Measurements from ENCODE around the gene BMERB1.
A peak's percentile ranks its signal among the peaks of the same experiment; 100 is the strongest.
"Not testable (repeated sequence)": the region's sequence is repeated elsewhere in the genome, so short reads cannot be mapped to it uniquely, and the experiment has no call there.

BMERB1 gene

GRCh38 chr16:15571557-15571956, 137.2 kb downstream of the BMERB1 start:
- peak in 1 of 2 donors; percentile 42 for DNase-seq

DNA sequence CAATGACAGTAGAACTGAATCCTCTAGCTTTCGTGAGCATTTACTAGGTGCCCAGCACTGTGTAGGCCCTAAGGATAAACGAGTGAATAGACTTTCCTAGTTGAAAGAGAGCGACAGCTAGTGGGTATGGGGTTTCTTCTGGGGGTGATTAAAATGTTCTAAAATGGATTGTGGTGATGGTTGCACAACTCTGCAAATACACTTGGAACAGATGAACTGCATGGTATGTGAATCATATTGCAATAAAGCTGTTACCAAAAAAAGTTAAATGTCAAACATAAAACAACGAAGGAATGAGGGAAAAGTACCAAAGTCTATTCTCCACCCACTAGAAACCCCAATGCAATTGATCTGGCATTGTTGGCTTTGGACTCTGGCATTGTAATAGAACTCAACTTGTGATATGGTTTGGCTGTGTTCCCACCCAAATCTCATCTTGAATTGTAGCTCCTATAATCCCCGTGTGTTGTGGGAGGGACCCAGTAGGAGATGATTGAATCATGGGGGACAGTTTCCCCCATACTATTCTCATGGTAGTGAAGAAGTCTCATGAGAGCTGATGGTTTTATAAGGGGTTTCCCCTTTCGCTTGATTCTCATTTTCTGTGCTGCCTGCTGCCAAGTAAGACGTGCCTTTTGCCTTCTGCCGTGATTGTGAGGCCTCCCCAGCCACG, 138.1 kb downstream of the BMERB1 start:
- DNase-seq, result no peak

DNA sequence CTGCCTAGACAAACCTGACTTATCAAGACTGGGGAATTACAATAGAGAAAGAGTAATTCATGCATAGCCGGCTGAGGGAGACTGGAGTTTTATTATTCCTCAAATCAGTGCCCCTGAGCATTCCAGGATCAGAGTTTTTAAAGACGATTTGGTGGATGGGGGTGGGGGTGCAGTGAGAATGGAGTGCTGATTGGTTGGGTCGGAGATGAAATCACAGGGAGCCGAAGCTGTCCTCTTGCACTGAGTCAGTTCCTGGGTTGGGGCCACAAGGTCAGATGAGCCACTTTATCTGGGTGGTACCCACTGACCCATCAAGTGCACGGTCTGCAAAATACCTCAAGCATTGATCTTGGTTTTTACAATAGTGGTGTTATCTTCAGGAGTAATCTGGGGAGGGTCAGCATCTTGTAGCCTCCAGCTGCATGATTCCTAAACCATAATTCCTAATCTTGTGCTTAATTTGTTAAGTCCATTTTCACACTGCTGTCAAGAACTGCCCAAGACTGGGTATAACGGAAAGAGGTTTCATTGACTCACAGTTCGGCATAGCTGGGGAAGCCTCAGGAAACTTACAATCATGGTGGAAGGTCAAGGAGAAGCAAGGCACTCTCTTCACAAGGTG, 139.0 kb downstream of the BMERB1 start:
- no peak for DNase-seq

DNA sequence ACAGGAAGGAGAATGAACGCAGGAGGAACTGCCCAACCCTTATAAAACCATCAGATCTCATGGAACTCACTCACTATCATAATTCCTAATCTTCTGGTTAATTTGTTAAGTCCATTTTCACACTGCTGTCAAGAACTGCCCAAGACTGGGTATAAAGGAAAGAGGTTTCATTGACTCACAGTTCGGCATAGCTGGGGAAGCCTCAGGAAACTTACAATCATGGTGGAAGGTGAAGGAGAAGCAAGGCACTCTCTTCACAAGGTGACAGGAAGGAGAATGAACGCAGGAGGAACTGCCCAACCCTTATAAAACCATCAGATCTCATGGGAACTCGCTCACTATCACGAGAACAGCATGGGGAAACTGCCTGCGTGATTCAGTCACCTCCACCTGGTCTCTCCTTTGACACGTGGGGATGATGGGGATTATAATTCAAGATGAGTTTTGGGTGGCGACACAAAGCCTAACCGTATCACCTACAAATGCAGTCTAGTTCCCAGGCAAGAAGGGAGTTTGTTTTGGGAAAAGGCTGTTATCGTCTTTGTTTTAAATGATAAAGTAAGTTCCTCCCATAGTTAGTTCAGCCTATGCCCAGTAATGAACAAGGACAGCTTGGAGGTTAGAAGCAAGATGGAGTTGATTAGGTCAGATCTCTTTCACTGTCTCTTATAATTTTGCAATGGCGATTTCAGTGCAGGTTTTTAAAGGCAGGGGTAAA, 139.7 kb downstream of the BMERB1 start:
- DNase-seq, result not testable (repeated sequence)

- DNase-seq, result no peak
Measured at GRCh38 chr16:15574614-15574948, 140.2 kb downstream of the BMERB1 start.

- no peak for DNase-seq
Measured at GRCh38 chr16:15575293-15576049, 141.1 kb downstream of the BMERB1 start.

DNA sequence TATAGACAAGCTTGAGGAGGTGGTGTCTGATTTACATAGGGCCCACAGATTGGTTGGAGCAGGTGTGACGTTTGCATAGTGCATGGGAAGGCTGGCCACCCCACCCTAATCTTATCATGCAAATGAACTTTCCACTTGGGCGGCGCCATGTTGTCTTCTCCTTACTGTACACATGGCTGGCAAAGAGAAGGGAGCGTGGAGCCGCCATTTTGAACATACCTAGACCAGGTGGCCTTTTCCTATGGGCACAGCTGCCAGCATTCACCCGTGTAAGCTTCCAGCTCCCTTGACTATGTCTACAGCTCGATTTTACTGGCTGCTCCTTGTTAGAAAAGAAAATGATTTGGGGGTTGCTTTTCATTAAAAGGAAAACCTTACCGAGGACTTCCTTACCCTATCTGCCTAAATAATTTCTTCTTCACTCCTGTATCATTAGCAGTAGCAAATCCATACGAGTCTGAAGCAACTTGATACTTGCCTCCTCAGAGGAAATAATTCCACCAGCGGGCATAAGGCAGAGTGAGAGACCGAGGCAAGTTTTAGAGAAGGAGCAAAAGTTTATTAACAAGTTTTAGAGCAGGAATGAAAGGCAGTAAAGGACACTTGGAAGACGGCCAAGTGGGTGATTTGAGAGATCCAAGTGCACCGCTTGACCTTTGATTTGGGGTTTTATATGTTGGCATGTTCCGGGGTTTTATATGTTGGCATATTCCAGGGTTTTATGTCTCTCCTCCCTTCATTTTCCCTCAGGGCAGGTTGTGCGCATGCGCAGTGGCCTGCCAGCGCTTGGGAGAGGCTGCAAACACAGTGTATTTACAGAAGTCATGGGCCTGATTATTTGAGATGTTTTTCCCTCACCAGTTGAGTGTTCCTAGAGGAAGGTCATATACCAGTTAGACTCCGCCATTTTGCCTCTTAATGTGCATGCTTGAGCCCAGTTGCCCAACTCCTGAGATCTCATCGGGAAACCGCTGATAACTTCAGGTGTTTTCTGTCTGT, 142.9 kb downstream of the BMERB1 start:
- no peak for DNase-seq

- DNase-seq, result no peak
Measured at GRCh38 chr16:15578824-15579223, 144.4 kb downstream of the BMERB1 start.

DNA sequence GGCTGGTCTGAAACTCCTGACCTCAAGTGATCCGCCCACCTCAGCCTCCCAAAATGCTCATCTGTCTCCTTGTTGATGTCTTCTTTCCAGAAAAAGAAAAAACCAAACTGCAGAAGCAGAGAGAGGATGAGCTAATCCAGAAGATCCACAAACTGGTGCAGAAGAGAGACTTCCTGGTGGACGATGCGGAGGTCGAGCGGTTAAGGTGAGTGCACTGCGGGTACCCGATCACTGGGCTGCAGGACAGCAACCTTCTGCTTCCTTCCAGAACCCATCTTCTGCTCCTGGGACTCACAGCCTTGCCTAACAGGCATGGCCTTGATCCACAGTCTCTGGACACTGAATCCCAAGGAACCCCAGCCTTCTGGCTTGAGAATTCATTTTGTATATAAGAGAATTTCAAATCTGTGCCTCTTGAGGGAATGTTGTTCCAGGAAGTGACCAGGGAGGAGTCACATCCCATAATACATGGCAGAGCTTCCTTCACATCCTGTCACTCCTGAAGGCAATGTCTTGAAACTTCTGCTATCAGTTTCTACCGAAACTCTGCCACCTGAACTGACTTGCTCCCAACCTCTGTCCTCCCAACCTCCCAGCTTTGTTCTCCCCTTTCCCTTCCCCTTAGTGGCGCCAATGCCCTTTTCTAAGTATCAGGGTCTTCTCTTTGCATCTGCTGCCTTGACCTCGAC, 146.9 kb downstream of the BMERB1 start:
- peak in 1 of 2 donors; percentile 12 for DNase-seq

GRCh38 chr16:15583526-15583925, 149.1 kb downstream of the BMERB1 start:
- DNase-seq, result no peak

DNA sequence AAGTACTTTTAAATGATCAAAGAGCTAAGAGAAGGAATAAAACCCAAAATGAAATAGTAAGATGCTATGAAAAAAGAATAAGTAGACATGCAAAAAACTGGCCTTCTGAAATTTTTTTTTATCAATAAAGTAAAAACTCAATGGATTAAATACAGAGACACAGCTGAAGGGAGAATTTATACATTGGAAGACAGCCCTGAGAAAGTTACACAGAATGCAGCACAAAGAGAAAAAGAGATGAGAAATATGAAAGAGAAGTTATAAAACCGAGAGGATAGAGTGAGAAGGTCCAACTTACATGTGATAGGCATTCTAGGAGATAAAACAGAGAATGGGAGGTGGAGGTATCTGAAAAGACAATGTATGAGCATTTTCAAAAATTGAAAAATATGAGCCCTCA, 151.6 kb downstream of the BMERB1 start:
- no peak for DNase-seq

- DNase-seq, result no peak
Measured at GRCh38 chr16:15586716-15587115, 152.3 kb downstream of the BMERB1 start.

DNA sequence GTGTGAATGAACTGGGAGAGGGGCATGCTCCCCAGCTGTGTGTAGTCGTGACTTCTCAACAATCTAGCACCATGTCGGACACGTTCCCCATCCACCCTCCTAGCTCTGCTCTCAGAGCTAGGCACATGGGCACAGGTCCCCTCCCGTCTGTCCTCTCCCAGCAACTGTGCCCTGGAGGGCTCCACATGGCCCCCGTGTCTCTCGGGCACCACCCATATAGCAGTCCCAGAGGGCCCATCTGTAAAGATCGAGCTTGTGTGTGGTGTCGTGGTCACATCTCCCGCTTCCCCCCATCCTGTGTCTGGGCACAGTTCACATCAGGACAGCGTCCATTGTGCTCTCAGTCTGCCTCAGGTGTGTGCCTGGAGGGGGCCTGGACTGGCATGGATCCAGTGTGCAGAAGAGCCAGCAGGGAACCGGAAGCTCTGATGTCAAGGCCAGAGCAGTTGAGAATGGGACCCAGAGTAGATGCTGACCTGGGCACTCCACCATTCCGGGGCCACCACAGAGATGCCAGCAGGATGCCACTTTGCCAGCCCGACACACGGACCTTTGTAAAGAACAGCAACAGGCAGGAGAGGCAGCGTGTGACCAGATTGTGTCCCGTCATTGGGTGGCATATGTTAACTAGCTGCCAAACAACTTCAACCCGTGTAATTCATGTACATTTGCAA, 152.9 kb downstream of the BMERB1 start:
- no peak for DNase-seq

DNA sequence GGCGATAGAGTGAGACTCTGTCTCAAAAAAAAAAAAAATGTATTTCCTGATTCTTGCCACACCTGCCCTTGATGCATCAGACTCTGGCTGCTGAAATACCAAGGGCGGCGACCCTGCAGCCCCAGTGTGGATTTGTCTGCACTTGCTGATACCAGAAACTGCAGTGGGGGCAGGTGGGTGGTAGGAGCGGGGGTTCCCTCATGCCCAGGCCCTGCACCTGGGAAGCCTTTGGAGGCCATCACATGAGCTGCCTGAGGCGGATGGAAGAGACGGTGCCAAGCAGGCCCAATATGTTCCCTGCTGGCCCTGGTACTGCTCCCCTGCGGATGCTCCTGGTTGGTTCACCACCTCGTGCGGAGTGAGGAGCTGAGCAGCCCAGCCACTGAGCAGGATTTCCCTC, 157.9 kb downstream of the BMERB1 start:
- no peak for DNase-seq

DNA sequence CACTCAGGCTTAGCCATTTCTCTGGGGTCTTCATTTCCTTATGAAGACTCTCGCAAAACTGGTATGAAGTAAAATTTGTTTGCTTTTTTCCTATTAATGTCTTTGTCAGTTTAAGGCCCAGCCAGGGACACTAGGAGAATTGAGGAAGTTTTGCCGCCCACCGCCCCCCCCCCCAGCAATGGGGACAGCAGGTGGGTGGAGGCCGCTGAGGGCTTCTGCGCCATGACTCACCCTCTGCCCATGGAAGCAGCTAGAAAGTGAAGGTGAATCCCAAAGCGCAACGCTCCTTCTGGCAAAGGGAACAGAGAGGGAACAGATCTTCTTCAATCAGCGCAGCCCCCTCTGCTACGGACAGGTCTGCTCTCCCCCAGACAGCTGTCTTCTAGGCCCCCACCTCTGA, 158.8 kb downstream of the BMERB1 start:
- peak in 1 of 2 donors; percentile 18 for DNase-seq

DNA sequence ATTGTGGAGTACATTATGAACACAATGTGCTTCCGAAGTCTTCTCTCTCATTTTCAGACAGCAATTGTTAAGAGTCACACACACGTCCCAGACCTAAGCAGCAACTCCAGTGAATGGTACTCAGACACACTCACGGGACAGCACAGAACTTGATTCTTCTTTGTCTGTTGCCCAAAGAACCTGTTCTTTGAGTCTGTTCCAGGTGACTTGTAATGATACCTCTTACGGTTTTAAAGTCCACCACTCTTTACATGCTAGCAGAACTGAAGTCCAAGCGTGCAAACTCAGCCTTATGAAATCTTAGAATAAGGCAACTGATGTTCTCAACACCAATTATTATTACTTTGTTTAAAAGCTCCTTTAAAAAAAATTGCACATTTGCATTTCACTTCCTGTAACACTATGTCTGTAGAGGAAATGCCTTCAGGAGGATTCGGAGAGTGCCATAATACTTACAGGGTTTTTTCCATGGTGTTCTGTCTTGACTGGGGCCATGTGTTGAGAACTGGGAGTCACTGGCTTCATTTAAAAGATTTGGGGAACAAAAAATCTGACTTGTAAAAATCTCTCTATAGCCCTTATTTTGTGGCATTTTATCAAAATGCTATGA, 160.4 kb downstream of the BMERB1 start:
- no peak for DNase-seq

GRCh38 chr16:15597135-15597534, 162.7 kb downstream of the BMERB1 start:
- DNase-seq, result no peak

DNA sequence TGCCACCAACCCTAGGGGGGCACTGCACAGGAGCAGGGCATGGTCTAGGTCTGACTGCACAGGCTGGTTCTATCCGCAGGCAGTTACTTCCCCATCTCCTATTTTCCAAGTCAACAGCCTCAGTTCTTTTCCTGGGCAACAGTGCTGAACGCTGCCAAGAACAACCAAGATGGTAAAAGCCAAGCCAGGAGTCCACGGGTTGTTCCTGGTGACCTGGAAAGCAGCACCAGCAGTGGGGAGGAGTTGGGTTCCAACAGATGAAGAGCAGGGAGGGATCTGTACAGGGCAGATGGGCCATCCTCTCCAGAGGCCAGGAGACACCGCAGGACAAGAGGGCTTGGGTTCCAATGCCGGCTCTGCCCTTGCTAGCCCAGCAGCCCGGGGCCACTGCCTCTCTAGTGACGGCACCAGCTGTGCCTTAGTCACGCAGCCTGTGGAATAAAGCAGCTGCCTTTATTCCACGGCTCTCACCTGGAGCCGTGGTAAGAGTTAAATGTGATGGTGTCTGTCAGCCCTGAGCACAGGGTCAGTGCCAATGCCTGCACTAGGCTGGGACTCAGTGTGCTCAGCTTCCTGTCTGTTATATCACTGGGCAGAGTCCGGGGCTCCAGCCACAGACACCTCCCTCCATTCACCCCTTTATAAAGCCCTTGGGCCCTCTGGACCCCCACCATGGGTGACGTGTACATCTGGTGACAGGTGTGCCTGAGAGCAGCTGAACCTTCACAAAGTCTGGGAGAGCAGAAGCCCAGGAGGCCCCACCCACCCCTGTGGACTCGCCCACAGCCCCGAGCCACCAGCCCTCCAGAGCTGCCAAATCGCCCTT, 163.6 kb downstream of the BMERB1 start:
- DNase-seq, result no peak

- no peak for DNase-seq
Measured at GRCh38 chr16:15598648-15599190, 164.3 kb downstream of the BMERB1 start.

All from bone marrow (tissue), 2 donors.